CD4-positive, alpha-beta T cell treated with Interleukin-6 at 100 ng/mL for 8 hours (primary cell): ENCODE data around the gene SPG11.

Experiments
- DNase-seq: peaks from one replicate; pipeline ENCODE4 v3.0.0-alpha.2; 2020; ENCODE audit warnings: mixed read lengths, low spot score

Gene SPG11

DNA sequence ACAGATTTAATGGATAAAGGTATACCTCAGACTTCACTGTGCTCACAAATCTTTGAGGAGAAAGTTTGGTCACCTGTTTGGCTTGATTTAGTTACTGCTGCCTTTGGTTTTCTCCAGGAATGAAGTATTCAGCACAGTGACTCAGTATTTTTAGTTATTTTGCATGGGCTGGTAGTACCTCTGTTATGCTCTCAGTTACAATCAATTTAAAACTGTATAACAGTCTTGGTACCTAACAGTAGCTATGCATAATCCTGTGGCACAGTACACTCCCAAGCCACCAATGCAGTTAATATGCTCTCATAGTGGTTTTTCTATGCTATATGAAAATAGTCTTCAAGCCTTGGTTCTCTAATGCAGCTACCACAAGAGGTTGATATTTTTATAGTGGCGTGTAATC lies 138.4 kb downstream of the SPG11 start:
- DNase-seq = no peak

DNA sequence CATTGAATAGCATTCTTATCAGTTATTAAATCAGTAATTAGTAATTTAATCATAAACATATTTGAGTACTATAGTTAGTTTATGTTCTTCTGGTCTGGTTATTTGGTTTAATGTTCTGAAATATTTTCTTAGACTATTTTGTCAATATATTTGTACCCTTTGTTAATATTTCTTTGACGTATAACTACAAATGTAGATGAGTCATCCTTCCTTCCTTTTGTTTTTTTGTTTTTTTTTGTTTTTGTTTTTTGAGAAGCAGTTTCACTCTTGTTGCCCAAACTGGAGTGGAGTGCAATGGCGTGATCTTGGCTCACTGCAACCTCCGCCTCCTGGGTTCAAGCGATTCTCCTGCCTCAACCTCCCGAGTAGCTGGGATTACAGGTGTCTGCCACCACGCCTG lies 143.9 kb downstream of the SPG11 start:
- no peak for DNase-seq

DNA sequence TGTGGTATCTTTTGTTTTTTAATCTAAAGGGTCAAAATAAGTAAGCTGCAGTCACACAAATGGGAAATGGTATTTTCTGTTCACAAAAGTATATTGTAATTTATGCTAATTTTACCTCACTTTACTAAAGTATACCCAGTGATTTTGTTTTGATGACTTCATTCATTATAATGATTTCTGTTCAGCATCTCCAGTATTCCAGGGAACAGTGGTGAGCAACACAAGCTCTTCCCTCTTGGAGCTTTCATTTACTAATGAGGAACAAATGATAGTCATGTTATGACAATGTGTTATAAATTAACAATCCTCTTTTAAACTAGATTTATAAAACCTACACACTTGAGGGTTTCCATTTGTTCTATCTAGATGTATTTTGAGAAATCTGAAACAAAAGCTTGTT lies 147.0 kb downstream of the SPG11 start:
- DNase-seq = no peak
